ENCODE results near the gene CAPZB.
"Not testable (repeated sequence)": the region's sequence is repeated elsewhere in the genome, so short reads cannot be mapped to it uniquely, and the experiment has no call there.

The CAPZB gene

DNA sequence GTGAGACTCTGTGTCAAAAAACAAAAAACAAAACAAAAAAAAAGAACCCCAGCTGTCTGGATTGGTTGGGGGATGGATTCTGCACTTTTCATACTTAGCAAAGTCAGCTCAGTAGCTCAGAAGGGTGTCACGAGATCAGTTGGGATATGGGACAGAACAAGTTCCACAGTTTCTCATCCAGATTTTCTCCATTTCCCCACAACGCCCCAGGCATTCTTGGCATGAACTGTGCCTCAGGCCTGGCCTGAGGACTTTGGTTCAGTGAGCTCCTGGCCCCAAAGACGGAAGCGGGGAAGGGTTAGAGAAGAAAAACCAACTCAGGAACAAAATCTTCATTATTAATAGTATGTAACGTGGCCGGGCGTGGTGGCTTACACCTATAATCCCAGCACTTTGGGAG, 175.3 kb downstream of the CAPZB start:
- no peak for DNase-seq (ENCODE audit: low read depth)

- DNase-seq (ENCODE audit: low read depth), result no peak
Measured at GRCh38 chr1:19309123-19309813, 176.1 kb downstream of the CAPZB start.

GRCh38 chr1:19308509-19308907, 176.8 kb downstream of the CAPZB start:
- no peak for DNase-seq (ENCODE audit: low read depth)

DNA sequence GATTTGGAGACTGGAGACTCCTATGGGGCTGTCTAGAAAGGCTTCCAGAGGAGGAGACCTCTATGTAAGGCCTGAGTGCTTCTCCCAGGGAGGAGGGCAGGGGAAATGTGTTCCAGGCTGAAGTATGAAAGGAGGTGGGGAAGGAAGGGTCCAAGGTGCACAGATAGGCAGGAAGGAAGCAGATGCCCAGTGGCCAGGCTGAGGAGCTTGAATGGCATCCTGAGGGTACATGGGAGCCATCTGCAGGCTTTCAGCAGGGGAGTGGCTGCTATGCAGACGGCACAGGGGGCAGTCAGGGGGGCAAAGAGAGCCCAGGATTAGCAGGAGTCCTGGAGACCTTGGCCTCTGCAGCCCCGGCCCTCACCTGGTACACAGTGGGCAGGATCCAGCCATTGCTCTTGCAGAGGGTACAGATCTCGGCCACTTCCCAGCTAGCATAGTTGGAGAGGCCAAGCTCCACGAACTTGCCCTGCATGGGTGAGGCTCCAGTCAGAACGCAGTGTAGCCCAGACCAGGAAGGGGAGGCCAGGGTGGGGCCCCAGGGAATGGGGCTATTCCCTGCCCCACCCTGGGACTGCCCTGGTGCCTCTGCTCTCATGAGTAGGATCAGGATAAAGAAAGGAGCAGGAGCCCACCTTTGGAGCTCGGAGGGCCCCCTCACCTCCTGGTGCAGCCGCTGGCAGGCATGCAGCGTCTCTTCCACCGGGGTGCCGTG, 177.4 kb downstream of the CAPZB start:
- DNase-seq (ENCODE audit: low read depth), result no peak

DNA sequence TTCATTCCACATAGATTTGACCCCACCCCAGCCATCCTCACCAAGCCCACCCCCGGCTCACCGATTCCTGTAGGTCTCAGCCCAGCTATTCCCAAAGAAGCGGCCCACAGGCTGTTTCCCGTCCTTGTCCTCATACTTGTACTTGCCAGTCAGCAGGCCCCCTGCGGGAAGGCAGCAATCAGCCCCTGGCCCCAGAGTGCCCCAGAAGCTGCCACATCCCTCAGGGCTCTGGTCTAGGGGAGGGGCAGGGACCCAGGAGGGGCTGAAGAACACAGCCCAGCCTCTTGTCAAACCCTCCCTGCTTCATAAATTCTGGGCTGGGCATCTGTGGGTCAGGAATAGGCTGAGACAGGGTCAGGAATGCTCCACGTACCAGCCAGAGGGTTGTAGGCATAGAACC, 178.4 kb downstream of the CAPZB start:
- DNase-seq (ENCODE audit: low read depth), result no peak

GRCh38 chr1:19305880-19306279, 179.5 kb downstream of the CAPZB start:
- no peak for DNase-seq (ENCODE audit: low read depth)

DNA sequence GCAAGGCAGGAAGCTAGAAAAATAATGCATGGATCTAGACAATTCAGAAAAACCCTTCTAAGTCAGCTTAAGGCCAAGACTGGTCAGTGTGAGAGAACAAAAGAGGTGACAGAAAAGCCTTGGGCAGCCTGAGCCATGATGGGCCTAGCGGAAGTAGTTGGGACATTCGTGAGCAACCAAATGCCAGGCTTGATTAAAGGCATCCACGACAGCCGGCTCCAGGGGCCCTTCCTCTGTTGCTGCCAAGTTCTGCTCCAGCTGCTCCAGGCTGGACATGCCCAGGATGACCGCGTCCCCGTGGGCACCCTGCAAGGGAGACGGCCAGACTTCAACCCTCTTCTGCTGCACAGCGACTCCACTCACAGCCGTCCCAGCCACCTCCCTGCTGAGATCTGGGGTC, 181.3 kb downstream of the CAPZB start:
- not testable (repeated sequence) for DNase-seq (ENCODE audit: low read depth)

DNA sequence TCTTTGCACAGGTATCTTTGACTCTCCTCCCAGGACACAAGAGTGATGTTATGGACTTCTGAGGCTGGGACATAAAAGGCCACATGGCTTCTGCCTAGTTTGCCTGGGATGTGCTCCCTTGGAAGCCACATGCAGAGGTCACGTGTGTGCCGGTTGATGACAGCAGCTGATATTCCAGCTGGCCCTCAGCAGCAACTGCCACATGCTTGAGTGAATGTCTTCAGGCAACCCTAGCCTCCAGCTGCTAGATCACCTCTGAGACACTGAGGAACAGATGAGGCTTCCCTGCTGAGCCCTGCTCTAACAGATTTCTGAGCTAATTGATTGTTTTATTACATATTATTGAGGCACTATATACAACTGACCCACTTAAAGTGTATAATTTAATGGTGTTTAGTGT, 185.1 kb downstream of the CAPZB start:
- DNase-seq (ENCODE audit: low read depth), result no peak

GRCh38 chr1:19294638-19295037, 190.7 kb downstream of the CAPZB start:
- DNase-seq (ENCODE audit: low read depth), result no peak

- DNase-seq (ENCODE audit: low read depth), result no peak
Measured at GRCh38 chr1:19289244-19289643, 196.1 kb downstream of the CAPZB start.

Measured in T-helper 22 cell (primary cell).